Measurements from ENCODE around the gene KCTD21.
"Not testable (repeated sequence)": the region's sequence is repeated elsewhere in the genome, so short reads cannot be mapped to it uniquely, and the experiment has no call there.

KCTD21 gene

DNA sequence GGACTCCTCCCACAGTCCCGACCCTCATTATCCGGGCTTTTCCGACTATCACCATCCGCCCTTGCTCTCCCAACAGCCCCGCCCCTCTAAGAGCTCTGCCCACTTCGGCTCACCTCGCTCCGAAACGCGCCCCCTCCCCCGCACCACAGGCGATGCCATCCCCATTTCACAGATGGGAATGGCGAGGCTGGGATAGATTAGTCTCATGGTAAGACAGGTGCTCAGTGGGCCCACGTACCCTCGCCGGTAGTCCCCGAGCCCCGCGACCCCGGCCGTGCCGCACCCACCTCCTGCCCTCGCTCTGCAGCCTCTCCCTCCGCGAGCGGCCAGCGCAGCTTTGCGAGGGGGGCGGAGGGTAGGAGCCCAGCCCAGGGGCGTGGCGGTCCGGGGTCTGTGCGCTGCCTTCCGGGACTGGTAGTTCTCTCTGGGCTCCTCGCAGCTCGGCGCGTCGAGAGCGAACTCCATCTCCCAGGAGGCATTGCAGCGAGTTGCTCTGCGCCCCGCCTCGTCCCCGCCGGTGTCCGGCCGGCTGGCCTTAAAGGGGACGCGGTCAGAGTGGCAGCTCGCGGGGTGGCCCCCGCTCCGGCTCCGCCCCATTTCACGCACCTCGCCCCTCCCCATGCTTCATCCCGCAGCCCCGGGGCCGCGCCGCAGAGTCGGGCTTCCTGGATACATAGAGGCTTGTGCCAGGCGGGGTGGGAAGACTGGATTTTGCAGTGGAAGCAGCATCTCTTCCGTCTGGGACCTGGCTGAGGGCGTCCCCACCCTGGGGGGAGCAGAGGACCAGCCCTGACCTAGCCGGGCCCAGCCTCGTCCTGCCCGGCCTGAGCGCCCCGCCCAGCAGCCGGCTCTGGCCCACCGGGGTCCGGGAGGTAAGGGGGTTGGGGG, at the start of gene KCTD21, which contains the start of gene USP35:
Gene KCTD21 (minus strand): TSS at position 341 of the 888 bp plus-strand sequence. CDS start 14,072 bp downstream, outside the sequence.
Gene USP35 (plus strand): TSS at position 634 of the 888 bp plus-strand sequence. CDS start 7,327 bp downstream, outside the sequence.
- peak; percentile 99 for DNase-seq

DNA sequence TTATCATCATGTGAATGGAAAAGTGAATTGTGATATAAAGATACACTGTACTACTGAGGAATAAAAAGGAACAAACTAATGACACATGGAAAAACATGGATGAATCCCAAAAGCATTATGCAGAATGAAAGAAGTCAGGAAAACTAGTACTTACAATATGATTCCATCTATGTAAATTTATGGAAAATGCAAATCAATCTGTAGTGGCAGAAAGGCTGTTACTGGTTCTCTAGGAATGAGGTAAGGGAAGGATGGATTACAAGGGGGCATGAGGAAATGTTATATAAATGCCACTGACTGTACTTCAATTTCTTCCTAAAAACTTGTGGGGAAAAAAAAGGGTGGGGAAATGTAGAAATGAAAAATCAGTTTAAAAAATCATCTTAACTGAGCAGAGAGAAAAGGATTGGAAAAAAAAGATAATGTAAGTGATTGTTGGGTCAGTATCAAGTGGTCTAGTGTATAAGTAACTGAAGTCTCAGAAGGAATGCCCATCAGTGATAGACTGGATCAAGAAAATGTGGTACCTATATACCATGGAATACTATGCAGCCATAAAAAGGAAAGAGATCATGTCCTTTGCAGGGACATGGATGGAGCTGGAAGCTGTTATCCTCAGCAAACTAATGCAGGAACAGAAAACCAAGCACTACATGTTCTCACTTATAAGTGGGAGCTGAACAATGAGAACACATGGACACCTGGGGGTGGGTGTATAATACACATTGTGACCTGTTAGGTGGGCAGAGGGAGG, 49.0 kb upstream of the KCTD21 start:
- no peak for DNase-seq

- DNase-seq: no peak
Measured at GRCh38 chr11:78234006-78234405, 45.6 kb upstream of the KCTD21 start.

- DNase-seq: not testable (repeated sequence)
Measured at GRCh38 chr11:78233046-78233445, 44.6 kb upstream of the KCTD21 start.

DNA sequence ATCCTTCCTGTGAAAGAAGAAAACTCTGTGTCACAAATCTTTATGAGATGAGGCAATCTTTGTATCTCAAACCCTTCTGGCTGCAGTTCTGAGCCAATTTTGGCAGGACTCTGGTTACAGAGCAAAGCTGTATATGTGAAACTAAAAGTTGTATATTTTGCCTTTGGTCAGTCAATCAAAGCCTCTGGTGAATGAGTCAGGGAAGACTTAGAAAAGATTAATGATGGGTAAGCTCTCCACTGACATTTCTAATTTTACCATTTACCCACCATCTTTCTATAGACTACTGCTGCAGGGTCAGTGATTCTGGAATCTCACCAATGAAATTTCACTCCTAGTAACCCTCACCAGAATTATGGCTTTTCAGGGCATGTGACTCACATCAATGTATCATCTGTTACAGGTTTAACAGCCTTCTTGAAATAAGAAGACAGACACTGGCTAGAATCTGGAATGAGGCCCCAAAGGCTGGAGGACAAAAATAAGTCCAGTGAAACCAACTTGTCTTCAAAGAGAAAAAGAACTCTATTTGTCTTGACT, 43.6 kb upstream of the KCTD21 start:
- DNase-seq: no peak

DNA sequence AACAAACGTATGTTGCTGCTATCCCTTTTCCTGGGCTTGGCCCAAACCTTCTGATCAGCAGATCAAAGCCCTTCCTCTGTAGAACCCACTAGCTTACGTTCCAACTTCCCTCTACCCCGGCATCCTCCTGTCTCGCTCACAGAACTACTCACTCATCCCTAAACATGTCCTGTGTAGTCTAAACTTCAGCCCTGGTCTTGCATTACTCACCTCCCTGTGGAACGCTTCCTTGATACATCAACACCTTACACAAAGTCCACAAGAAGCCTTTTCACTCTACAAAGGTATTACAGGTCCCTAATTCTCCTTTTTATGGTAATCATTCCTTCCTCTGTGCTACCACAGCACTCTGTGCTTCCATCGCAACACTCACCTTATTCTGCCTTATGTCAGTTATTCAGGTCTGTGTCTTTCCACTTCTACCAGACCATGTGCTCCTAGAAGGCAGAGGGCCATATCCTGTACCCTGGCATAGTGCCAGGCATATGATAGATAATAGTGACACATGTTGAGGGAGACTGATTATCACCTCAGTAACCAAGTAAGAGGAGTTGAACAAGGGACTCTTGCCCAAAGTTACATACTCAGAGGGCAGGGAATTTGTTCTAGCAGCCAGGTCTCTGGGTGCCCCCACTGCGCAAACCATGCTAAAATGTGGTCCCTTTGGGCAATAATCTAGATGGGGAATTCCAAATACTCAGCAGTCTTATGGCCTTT, 41.9 kb upstream of the KCTD21 start:
- peak; percentile 23 for DNase-seq

DNA sequence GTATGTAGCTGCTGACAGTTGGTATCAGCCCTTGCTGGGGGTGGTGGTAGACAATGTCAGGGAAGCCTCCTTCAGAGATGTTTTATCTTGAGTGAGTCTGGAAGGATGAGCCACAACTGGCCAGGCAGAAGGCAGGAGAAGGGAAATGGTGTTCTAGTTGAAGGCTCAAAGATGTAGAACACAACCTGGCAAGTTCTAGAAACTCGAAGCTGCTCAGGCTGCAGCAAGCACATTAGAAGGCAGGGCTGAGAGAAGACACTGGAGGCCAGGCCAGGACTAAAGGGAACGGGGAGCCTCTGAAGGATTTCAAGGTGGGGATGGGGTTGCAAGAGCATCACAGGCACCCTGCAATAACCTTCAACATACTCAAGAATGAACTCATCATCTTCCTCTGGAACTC, 40.7 kb upstream of the KCTD21 start:
- DNase-seq: no peak

GRCh38 chr11:78228467-78228866, 40.0 kb upstream of the KCTD21 start:
- DNase-seq: peak; percentile 74

DNA sequence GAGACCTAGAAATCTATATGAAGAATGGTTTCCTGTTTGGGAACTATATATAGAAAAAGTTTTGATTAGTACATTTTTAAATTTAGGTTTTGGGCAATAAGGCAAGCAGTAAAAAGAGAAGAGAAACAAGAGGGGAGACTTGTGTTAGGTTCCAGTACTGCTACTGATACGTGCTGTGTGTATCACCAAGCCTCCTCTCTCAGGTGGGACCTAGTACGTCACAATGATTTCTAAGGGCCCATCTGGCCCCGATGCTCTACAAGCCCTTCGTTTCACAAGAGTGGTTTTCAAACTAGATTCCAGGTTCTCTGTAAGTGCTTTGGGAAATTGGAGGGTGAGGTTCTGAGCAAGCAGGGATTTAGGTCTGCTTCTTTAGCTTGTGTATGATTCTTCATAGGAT, 39.5 kb upstream of the KCTD21 start:
- DNase-seq: no peak

DNA sequence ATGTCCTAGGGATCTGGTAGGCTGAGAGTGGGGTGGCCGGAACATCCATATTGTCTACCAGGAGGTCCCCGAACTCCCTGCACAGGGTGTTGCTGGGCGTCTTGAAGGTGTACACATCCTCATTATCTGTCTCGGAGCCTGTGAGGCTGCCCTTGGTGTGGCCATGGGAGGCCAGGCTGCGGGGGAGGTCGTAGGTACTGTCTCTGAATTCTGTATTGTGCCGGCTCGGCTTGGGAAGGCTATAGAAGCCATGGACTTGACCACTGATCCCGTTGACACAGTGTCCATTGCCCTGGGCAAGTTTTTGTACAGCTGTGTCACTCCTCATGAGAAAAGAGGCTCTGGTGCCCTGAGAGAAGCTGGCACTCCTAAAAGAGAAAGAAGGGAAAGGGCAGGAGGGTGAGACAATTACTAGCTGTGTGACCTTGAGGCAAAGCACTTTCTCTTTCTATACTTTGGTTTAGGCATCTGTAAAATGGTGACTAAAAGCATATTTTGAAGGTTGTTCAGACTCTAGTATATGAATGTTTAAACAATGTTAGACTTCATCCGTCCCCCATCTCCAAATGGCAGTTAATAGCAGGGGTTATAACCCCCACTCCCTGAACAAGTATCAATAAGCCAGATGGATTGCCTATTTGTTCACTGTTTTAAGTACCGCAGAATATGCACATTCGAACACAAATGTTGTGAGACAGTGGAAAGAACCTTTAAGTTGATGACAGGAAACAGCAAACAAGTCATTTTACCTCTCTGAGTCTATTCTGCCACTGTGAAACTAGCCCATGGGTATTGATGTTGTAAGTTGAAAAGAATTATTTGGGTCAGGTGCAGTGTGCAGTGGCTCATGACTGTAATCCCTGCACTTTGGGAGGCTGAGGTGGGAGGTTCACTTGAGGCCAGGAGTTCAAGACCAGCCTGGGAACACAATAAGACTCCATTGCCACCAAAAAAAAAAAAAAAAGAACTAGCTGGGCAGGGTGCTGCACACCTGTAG, 38.6 kb upstream of the KCTD21 start:
- no peak for DNase-seq

GRCh38 chr11:78224906-78225420, 36.5 kb upstream of the KCTD21 start:
- DNase-seq: no peak

DNA sequence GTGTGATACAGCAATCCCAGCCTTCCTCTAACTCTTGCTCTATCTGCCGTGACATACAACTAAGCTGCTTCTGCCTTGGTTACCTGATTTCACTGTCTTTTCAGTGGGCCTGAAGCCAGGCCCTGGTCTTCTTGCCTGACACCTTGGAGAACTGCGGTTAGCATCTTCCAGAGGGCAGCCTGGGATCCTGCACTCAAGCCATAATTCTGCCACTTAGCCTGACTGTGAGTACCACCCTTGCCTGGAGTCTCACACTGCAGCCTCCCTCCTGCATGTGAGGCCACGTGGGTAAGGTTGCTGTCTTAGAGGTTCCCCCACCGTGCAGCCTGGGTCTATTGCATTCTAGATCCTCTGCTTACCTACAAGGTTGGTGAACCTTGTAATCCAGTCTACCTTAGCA, 36.1 kb upstream of the KCTD21 start:
- no peak for DNase-seq

DNA sequence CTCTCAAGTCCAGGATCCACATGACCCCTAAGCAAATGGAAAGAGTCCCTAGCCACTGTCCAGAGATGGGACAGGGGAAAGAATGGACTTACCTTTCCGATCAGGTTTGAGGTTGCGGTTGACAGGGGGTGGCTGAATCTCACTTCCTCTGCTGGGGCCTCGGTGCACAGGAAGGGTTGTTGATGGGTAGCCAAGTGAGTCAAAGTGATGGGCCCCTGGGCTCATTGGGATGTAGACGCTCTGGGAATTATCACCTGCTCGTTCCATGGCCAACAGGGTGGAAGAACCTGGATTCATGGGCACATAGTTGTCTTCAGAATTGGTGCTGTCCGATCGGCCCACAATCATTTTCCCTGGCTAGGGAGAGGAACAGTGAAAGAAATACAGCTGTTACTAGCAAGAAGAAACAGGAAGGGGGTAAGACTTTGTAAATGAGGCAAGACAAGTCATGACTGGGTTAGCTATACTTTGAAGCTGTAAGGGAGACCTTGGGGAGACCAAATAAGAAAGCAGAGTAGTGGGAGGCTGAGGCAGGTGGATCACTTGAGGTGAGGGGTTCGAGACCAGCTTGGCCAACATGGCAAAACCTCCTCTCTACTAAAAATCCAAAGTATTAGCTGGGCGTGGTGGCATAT, 35.0 kb upstream of the KCTD21 start:
- DNase-seq: no peak

DNA sequence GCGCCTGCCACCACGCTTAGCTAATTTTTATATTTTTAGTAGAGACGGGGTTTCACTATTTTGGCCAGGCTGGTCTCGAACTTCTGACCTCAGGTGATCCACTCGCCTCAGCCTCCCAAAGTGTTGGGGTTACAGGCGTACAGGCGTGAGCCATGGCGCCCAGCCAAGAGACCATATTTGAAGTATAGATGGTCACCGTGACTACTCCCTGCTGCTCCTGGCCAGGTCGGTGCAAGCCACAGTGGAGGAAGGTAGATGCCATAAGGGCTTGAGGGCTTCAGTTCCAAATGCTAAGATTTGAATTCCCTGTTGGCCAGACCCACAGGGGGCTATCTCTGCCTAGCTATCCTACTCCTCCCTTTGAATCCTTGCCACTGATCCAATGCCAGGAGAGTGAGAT, 34.3 kb upstream of the KCTD21 start:
- DNase-seq: not testable (repeated sequence)

DNA sequence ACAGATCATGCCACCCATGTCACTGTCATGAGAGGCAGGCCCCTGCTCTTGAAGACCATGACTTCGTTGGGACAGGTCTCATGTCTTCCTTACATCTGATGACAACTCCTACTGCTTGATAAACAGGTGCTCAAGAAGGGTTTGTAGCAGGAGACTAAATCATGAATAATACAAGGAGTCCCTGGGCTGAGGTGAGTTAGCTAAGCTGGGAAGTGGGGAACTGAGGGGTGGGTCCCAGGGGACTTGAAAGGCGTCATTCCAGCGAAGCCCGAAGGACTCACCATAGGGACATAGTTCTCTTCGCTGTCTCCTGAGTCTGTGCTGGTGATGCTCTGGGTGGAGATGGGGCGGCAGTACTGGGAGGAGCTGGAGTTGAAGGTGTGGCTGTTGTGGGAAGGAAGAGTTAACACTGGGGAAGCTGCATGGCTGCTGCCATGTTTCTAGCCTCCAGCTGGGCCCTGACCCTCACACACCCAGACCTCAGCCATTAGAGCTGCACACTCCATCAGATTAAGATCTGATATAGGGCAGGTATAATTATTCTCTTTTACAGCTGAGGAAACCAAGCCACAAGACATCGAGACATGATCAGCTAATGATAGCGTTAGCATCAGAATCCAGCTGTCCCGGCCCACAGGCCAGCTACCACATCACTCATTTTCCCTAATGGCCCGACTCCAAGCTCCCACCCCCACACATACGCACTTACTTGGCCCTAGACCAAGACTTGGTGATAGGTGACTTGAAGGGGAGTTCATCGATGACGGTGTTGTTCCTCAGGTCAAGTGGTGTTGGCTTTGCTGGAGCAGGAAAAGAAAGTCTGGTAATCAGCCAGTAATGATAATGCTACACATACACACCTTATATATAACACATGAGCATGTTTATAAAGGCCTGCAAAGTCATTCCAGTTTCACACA, 33.2 kb upstream of the KCTD21 start:
- no peak for DNase-seq

DNA sequence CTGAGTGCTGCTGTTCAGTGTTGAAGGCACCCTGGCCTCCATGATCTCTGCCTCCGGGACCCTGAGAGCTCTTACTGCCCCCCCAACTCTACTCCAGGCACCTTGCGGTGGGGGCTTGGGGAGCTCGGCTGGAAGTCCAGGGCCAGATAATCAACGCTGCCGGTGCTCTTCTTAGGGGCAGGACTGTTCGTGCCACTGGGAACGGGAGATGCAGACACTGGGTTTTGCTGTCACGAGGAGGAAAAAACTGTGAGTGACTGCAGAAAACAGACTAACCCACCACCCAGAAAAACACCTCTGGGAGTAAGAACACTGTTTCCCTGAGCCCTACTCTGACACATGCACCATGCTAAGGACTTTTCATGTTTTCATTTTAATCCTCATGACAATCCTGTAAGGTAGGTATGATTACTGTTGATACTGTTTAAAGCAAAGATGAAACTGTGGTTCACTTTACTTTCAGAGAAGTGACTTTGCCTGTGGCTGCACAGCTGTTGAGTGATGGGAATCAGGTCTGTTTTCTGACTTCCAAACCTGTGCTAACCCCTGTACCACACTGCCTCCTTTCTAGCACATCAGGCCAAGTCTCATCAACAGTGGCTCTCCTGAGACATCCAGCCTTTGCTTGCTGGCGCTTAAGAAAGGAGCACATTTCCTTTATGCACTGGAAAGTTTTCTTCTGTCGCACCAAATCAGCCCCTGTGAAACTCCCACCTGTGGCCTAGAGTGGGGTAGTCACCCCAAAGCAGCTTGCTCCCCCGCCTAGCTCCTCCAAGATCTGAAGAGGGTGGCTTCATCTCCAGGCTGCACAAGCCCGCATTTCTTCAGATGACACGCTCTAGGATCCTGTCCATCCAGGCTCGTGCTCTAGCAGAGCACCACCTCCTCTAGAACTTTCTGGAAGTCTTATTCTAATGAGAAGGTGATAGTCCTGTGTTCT, 32.1 kb upstream of the KCTD21 start:
- DNase-seq: no peak

DNA sequence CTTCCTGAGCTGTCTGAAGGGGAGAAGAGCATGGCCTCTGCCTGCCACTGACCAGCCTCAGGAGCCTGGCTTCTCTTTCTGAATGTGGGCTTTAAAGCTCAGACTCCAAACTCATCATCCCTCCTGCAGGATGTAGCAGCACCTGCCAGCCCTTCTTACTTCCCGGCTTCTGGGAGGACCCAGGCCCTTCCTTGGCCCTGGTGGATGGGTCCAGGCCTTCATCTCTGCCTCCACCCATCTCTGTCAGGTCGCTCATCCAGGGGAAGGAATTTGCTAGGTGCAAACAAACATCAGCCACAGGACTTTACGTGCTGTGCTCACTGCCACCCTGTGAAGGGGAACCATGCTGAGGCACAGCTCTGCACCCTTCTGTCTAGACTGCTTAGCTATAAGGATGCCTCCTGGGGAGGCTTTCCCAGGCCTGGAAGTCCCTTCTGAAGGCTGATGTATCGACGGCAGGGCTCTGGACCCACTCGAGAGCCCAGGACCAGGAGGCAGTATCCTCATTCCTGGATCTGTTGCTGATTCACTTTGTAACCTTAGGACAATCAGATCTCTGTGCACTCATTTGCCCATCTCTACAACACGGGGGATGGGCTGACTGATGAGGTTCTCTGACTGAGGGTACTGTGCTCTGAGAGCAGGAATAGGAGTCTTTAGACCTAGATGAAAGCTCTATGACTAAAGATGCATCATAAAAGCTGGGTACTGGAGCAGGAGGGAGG, 31.2 kb upstream of the KCTD21 start:
- no peak for DNase-seq
